ENCODE results near the gene LRFN5. TPM values are rescaled to one million over a fixed set of nuclear protein-coding genes. Genes with fewer than 3 reads are reported as not detected.
"Not testable (repeated sequence)": the region's sequence is repeated elsewhere in the genome, so short reads cannot be mapped to it uniquely, and the experiment has no call there.

Gene LRFN5
- total and polyA plus RNA-seq, 7 donors: 0.06 to 1.3 (median 0.27) TPM

DNA sequence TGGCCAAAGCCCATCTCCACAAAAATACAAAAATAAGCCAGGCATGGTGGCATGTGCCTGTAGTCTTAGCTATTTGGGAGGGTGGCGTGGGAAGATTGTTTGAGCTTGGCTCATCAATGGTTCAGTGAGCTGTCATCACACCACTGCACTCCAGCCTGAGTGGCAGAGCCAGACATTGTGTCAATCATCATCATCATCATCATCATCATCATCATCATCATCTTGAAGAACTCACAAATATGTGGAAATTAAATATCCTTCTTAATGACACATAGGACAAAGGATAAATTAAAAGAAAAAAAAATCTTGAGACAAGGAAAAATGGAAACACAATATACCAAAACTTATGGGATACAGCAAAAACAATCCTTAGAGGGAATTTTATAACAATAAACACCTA lies 132.5 kb downstream of the LRFN5 start:
- H3K27me3 ChIP-seq (ENCODE audit: insufficient read depth in 3 of 3, low read length in 2 of 3): no peaks in the 10 kb centered on the region
- no peaks in the 10 kb centered on the region for H3K36me3 ChIP-seq (ENCODE audit: insufficient read depth in 1 of 2, low read depth in 1 of 2)
- intact Hi-C loops (cut with DNase I): no loop called here
- TF ChIP-seq, protein P1, sequence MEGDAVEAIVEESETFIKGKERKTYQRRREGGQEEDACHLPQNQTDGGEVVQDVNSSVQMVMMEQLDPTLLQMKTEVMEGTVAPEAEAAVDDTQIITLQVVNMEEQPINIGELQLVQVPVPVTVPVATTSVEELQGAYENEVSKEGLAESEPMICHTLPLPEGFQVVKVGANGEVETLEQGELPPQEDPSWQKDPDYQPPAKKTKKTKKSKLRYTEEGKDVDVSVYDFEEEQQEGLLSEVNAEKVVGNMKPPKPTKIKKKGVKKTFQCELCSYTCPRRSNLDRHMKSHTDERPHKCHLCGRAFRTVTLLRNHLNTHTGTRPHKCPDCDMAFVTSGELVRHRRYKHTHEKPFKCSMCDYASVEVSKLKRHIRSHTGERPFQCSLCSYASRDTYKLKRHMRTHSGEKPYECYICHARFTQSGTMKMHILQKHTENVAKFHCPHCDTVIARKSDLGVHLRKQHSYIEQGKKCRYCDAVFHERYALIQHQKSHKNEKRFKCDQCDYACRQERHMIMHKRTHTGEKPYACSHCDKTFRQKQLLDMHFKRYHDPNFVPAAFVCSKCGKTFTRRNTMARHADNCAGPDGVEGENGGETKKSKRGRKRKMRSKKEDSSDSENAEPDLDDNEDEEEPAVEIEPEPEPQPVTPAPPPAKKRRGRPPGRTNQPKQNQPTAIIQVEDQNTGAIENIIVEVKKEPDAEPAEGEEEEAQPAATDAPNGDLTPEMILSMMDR (IDR thresholded peaks at IDR 0.05): no peak
- WGBS, 3 donors: 87 to 100% (median 96%) methylated on average over 1 of the region's 1 CpG
- no peak overlapping the region for H3K27ac ChIP-seq
- ATAC-seq (no peak), DNase-seq (no peak)
- H3K4me1 ChIP-seq: no peaks in the 10 kb centered on the region
- H3K9me3 ChIP-seq: no peaks in the 10 kb centered on the region
- H3K4me3 ChIP-seq: no peak overlapping the region

DNA sequence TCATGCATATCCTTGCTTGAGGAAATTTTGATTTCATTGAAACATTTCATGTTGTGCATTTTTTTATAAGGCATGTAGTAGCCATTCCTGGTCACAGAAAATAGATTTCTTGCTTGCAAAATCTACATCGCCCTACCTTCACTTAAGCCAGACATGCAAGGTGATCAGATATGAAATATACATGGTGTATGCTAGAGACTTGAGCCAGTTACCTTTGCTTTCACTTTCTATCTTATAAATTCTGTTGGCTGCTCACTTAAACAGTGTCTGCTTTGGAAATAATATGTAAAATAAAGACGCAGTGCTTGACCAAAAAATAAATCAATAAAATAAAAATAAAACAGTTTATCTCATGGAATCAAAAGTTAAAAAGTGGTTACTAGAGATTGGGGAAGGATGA lies 136.5 kb downstream of the LRFN5 start:
- Histone ChIP-seq H3K9me3 (no peaks in the 10 kb centered on the region), H3K36me3 (ENCODE audit: insufficient read depth in 1 of 2, low read depth in 1 of 2) (no peaks in the 10 kb centered on the region), H3K4me1 (no peaks in the 10 kb centered on the region), H3K4me3 (no peak overlapping the region), H3K27me3 (ENCODE audit: insufficient read depth in 3 of 3, low read length in 2 of 3) (no peaks in the 10 kb centered on the region), H3K27ac (no peak overlapping the region)
- intact Hi-C loops (cut with DNase I): no loop called here
- DNase-seq (no peak), ATAC-seq (no peak)
- TF ChIP-seq, protein P1 (IDR thresholded peaks at IDR 0.05): no peak
- WGBS, 3 donors: 86 to 97% (median 89%) methylated on average over 2 of the region's 2 CpGs

GRCh38 chr14:41749429-41749828 lies 142.8 kb downstream of the LRFN5 start:
- intact Hi-C loops (cut with DNase I): no loop called here
- Histone ChIP-seq H3K9me3 (no peaks in the 10 kb centered on the region), H3K36me3 (ENCODE audit: insufficient read depth in 1 of 2, low read depth in 1 of 2) (no peaks in the 10 kb centered on the region), H3K27ac (no peak overlapping the region), H3K27me3 (ENCODE audit: insufficient read depth in 3 of 3, low read length in 2 of 3) (no peaks in the 10 kb centered on the region), H3K4me1 (no peaks in the 10 kb centered on the region), H3K4me3 (peak overlapping the region; percentile 40)
- DNase-seq: no peak
- no peak for ATAC-seq
- TF ChIP-seq, protein P1 (IDR thresholded peaks at IDR 0.05): no peak
- 39 to 48% (median 42%) methylated on average over 5 of the region's 5 CpGs for WGBS, 3 donors

DNA sequence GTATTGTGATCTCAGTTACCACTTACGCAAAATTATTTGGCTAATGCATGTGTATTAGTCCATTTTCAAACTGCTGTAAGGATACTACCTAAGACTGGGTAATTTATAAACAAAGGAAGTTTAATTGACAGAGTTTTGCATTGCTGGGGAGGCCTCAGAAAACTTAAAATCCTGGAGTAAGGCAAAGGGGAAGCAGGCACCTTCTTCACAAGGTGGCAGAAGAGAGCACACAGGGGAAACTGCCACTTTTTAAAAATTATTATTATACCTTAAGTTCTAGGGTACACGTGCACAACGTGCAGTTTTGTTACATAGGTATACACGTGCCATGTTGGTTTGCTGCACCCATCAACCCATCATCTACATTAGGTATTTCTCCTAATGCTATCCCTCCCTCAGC lies 143.9 kb downstream of the LRFN5 start:
- H3K27me3 ChIP-seq (ENCODE audit: insufficient read depth in 3 of 3, low read length in 2 of 3); H3K9me3 ChIP-seq; ATAC-seq; H3K4me3 ChIP-seq; H3K4me1 ChIP-seq; H3K36me3 ChIP-seq (ENCODE audit: insufficient read depth in 1 of 2, low read depth in 1 of 2); H3K27ac ChIP-seq; intact Hi-C loops (cut with DNase I); DNase-seq: not testable (repeated sequence)
- 76 to 86% (median 77%) methylated on average over 4 of the region's 4 CpGs for WGBS, 3 donors

DNA sequence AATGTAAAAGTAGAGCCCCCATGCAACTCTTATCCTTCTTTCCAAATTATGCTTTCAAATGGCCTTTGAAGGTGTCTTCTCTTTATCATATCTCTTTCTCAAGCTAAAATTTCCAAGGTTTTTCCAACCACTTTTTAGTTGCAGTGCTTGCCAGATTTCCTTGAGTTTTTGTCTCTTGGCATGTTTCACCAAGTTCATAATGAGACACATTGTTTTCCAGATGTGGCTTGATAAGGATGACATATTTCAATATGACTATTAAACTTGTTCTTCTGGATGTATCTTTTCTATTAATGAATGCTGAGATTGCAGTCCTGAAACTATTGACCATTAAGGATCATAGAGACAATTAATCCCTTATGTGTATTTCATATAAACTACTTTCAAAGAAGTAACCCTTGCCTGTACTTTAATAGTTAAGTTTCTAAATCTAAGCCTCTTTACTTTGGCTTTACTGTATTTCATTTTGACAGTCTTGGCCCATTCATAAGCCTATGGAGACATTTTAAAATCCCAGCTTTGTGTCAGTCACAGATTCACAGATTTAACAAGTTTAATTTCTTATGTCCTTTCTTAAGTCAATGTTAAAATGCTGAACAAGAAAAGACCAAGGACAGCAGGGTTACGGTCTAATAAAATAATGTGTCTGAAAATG lies 151.5 kb downstream of the LRFN5 start:
- Histone ChIP-seq H3K27ac (no peak overlapping the region), H3K4me3 (no peak overlapping the region), H3K27me3 (ENCODE audit: insufficient read depth in 3 of 3, low read length in 2 of 3) (no peaks in the 10 kb centered on the region), H3K9me3 (no peaks in the 10 kb centered on the region), H3K4me1 (no peaks in the 10 kb centered on the region), H3K36me3 (ENCODE audit: insufficient read depth in 1 of 2, low read depth in 1 of 2) (no peaks in the 10 kb centered on the region)
- DNase-seq (no peak), ATAC-seq (no peak)
- 86 to 89% (median 89%) methylated on average over 1 of the region's 1 CpG for WGBS, 3 donors
- intact Hi-C loops (cut with DNase I): no loop called here
- TF ChIP-seq, protein P1 (IDR thresholded peaks at IDR 0.05): no peak
